ENCODE data around the gene GNLY.
A peak's percentile ranks its signal among the peaks of the same experiment; 100 is the strongest.

GNLY gene

GRCh38 chr2:85694052-85695025 is at the start of gene GNLY:
Gene GNLY (plus strand): TSS chr2:85694358. CDS start chr2:85694419, 61 bp downstream.
- H3K4me3 ChIP-seq (ENCODE audit: low read depth, low read length): no peak within 1 kb of the TSS
- no peak for TF ChIP-seq CTCF (IDR thresholded peaks at IDR 0.05; ENCODE audit: borderline replicate concordance, insufficient read depth, low read depth, low read length)

- no peak overlapping the region for H3K4me3 ChIP-seq (ENCODE audit: low read depth, low read length)
- no peak for TF ChIP-seq CTCF (IDR thresholded peaks at IDR 0.05; ENCODE audit: borderline replicate concordance, insufficient read depth, low read depth, low read length)
Measured at GRCh38 chr2:85644909-85645308, 49.2 kb upstream of the GNLY start.

GRCh38 chr2:85646166-85646565 is 48.0 kb upstream of the GNLY start:
- no peak overlapping the region for H3K4me3 ChIP-seq (ENCODE audit: low read depth, low read length)
- TF ChIP-seq CTCF (IDR thresholded peaks at IDR 0.05; ENCODE audit: borderline replicate concordance, insufficient read depth, low read depth, low read length): no peak

- TF ChIP-seq CTCF (IDR thresholded peaks at IDR 0.05; ENCODE audit: borderline replicate concordance, insufficient read depth, low read depth, low read length): no peak
- no peak overlapping the region for H3K4me3 ChIP-seq (ENCODE audit: low read depth, low read length)
Measured at GRCh38 chr2:85647823-85648526, 46.2 kb upstream of the GNLY start.

GRCh38 chr2:85648619-85649018 is 45.5 kb upstream of the GNLY start:
- peak; percentile 51; the same call in 1 of the 2 replicates for TF ChIP-seq CTCF (IDR thresholded peaks at IDR 0.05; ENCODE audit: borderline replicate concordance, insufficient read depth, low read depth, low read length)
- H3K4me3 ChIP-seq (ENCODE audit: low read depth, low read length): no peak overlapping the region

- no peak for TF ChIP-seq CTCF (IDR thresholded peaks at IDR 0.05; ENCODE audit: borderline replicate concordance, insufficient read depth, low read depth, low read length)
- H3K4me3 ChIP-seq (ENCODE audit: low read depth, low read length): no peak overlapping the region
Measured at GRCh38 chr2:85649201-85650190, 44.7 kb upstream of the GNLY start.

Measured in GM12875 (cell line).